Measurements from ENCODE around the gene LASP1NB.

Gene LASP1NB

GRCh38 chr17:38967290-38967738 lies 41.9 kb downstream of the LASP1NB start, which contains the start of gene FBXO47:
Gene FBXO47, minus strand, starts transcription at chr17:38967403. Its CDS starts 4,378 bp downstream, at chr17:38963025.
- TF ChIP-seq MXI1 (conservative IDR thresholded peaks at IDR 0.05; ENCODE audit: poor library complexity, severe bottlenecking) (no peak), EP300 (conservative IDR thresholded peaks at IDR 0.05; ENCODE audit: poor library complexity, severe bottlenecking) (no peak), SMC3 (conservative IDR thresholded peaks at IDR 0.05; ENCODE audit: poor library complexity) (no peak), RAD21 (conservative IDR thresholded peaks at IDR 0.05) (no peak), REST (IDR thresholded peaks at IDR 0.05; ENCODE audit: borderline replicate concordance) (no peak), TAF1 (IDR thresholded peaks at IDR 0.05; ENCODE audit: low read depth) (no peak), POLR2AphosphoS5 (IDR thresholded peaks at IDR 0.05) (no peak), EZH2 (IDR thresholded peaks at IDR 0.05; ENCODE audit: borderline replicate concordance, insufficient read depth, low read length, poor library complexity, severe bottlenecking) (no peak)
- TF ChIP-seq, protein P1, sequence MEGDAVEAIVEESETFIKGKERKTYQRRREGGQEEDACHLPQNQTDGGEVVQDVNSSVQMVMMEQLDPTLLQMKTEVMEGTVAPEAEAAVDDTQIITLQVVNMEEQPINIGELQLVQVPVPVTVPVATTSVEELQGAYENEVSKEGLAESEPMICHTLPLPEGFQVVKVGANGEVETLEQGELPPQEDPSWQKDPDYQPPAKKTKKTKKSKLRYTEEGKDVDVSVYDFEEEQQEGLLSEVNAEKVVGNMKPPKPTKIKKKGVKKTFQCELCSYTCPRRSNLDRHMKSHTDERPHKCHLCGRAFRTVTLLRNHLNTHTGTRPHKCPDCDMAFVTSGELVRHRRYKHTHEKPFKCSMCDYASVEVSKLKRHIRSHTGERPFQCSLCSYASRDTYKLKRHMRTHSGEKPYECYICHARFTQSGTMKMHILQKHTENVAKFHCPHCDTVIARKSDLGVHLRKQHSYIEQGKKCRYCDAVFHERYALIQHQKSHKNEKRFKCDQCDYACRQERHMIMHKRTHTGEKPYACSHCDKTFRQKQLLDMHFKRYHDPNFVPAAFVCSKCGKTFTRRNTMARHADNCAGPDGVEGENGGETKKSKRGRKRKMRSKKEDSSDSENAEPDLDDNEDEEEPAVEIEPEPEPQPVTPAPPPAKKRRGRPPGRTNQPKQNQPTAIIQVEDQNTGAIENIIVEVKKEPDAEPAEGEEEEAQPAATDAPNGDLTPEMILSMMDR (IDR thresholded peaks at IDR 0.05; ENCODE audit: poor library complexity, severe bottlenecking) = no peak
- Histone ChIP-seq H3K4me3 (ENCODE audit: low read length) (no peak within 1 kb of the TSS), H4K20me1 (ENCODE audit: insufficient read depth) (no peaks in the 10 kb centered on the region), H3K27ac (ENCODE audit: low read length) (no peak within 1 kb of the TSS), H3K9ac (ENCODE audit: low read length) (no peak within 1 kb of the TSS), H2AFZ (ENCODE audit: low read depth, low read length) (no peak within 1 kb of the TSS), H3K4me2 (ENCODE audit: low read length) (no peak within 1 kb of the TSS), H3K27me3 (ENCODE audit: insufficient read depth, low read depth, low read length) (no peaks in the 10 kb centered on the region), H3F3A (ENCODE audit: insufficient read depth, low read length, poor library complexity, severe bottlenecking) (no peaks in the 10 kb centered on the region), H3K79me2 (replicated peaks; ENCODE audit: insufficient read depth, low read length) (no peaks in the 10 kb centered on the region), H3K9me2 (ENCODE audit: insufficient read depth, low read length) (no peaks in the 10 kb centered on the region), H3K36me3 (ENCODE audit: insufficient read depth, low read length) (no peaks in the 10 kb centered on the region), H3K9me3 (ENCODE audit: low read length) (no peaks in the 10 kb centered on the region)

- Histone ChIP-seq H3K4me3 (ENCODE audit: low read length) (no peak overlapping the region), H3K36me3 (ENCODE audit: insufficient read depth, low read length) (no peaks in the 10 kb centered on the region), H3K79me2 (replicated peaks; ENCODE audit: insufficient read depth, low read length) (no peaks in the 10 kb centered on the region), H3K9ac (ENCODE audit: low read length) (no peak overlapping the region), H4K20me1 (ENCODE audit: insufficient read depth) (no peaks in the 10 kb centered on the region), H3K9me3 (ENCODE audit: low read length) (no peaks in the 10 kb centered on the region), H3K4me2 (ENCODE audit: low read length) (no peak overlapping the region), H3K27me3 (ENCODE audit: insufficient read depth, low read depth, low read length) (no peaks in the 10 kb centered on the region), H3K9me2 (ENCODE audit: insufficient read depth, low read length) (no peaks in the 10 kb centered on the region), H3K27ac (ENCODE audit: low read length) (no peak overlapping the region), H3F3A (ENCODE audit: insufficient read depth, low read length, poor library complexity, severe bottlenecking) (no peaks in the 10 kb centered on the region), H2AFZ (ENCODE audit: low read depth, low read length) (no peak overlapping the region)
- TF ChIP-seq SMC3 (conservative IDR thresholded peaks at IDR 0.05; ENCODE audit: poor library complexity) = no peak
- TF ChIP-seq REST (IDR thresholded peaks at IDR 0.05; ENCODE audit: borderline replicate concordance) = no peak
- no peak for TF ChIP-seq RAD21 (conservative IDR thresholded peaks at IDR 0.05)
- no peak for TF ChIP-seq POLR2AphosphoS5 (IDR thresholded peaks at IDR 0.05)
- TF ChIP-seq, protein P1 (IDR thresholded peaks at IDR 0.05; ENCODE audit: poor library complexity, severe bottlenecking) = no peak
- no peak for TF ChIP-seq TAF1 (IDR thresholded peaks at IDR 0.05; ENCODE audit: low read depth)
- no peak for TF ChIP-seq EP300 (conservative IDR thresholded peaks at IDR 0.05; ENCODE audit: poor library complexity, severe bottlenecking)
- TF ChIP-seq EZH2 (IDR thresholded peaks at IDR 0.05; ENCODE audit: borderline replicate concordance, insufficient read depth, low read length, poor library complexity, severe bottlenecking) = no peak
- no peak for TF ChIP-seq MXI1 (conservative IDR thresholded peaks at IDR 0.05; ENCODE audit: poor library complexity, severe bottlenecking)
These were observed 43.9 kb downstream of the LASP1NB start for GRCh38 chr17:38969281-38969680.

Data from neural cell (in vitro differentiated cells).